H54 (cell line): ENCODE results near the gene TEX38.

Experiments
- DNase-seq: peaks from one replicate; pipeline ENCODE4 v3.0.0; 2011; ENCODE audit warnings: low spot score, mixed read lengths; ENCODE audit not compliant: insufficient read length
- FAIRE-seq: peaks from 3 replicates; lab custom pipeline; 2011; peaks lifted over from hg19 to GRCh38; lab: Jason Lieb, UNC
- POLR2A ChIP-seq: IDR thresholded peaks from 2 replicates; pipeline ENCODE4 v1.6.1; 2011; ENCODE audit warnings: low read depth, mild to moderate bottlenecking, low read length

Gene TEX38

DNA sequence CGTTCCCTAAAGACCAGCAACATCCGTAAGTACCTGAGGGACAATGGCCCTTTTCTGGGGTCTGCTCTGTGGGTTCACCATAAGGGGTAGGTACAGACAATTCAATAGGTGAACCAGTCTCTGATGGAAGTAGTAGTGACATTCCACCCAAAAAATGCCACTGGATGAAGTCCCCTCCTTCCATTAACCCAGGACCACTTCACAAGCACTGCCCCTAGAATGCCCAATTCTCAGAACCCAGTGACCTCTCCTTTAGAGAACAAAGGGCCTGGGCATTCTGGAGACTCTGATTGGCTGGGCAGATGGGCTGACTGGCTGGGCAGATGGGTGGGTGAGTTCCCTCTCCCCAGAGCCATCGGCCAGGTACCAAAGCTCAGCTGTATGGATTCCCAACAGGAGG, at the start of gene TEX38:
Gene TEX38 (plus strand): TSS at position 301 of the 400 bp plus-strand sequence. CDS start 81 bp downstream, at position 382.
- TF ChIP-seq POLR2A, result no peak
- FAIRE-seq (no peak), DNase-seq (no peak)

DNA sequence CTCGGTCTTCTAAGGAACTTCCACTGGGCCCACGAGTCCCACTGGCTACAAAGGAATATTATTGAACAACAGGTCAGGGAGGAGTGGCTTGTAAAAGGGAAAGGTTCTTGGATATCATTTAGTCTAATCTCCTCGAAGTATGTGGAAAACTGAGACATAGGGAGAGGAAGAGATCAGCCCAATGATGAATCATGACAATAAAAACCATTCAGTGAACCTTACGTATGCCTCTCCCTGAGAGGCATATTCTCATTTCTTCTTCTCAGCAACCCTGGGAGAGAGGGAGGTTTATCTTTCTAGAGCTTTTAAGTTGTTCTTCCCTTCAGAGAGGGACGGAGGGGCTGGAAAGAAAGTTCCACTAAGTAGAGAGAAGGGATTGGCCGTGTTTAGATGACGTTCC, 49.7 kb upstream of the TEX38 start:
- no peak for FAIRE-seq
- no peak for DNase-seq
- no peak for TF ChIP-seq POLR2A

DNA sequence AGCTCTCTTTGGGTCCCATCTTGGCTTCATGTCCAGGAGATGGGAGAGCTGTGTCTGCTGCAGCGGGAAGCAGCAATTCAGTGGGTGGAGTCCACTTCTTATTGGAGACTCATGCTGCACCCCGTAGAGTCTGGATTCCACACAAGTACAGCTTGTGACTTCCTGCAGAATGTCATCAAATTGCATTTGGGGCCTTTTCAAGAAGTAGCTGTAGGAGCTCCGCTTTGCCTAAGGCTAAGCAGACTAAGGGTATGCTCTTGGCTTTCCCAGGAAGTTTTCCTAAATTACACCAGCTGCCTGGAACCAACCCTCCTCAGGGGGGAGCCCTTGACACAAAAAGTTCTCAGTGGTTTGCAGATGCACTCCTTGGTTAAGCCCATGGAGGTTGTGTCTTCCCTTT, 49.3 kb upstream of the TEX38 start:
- FAIRE-seq (peak; percentile 75), DNase-seq (no peak)

DNA sequence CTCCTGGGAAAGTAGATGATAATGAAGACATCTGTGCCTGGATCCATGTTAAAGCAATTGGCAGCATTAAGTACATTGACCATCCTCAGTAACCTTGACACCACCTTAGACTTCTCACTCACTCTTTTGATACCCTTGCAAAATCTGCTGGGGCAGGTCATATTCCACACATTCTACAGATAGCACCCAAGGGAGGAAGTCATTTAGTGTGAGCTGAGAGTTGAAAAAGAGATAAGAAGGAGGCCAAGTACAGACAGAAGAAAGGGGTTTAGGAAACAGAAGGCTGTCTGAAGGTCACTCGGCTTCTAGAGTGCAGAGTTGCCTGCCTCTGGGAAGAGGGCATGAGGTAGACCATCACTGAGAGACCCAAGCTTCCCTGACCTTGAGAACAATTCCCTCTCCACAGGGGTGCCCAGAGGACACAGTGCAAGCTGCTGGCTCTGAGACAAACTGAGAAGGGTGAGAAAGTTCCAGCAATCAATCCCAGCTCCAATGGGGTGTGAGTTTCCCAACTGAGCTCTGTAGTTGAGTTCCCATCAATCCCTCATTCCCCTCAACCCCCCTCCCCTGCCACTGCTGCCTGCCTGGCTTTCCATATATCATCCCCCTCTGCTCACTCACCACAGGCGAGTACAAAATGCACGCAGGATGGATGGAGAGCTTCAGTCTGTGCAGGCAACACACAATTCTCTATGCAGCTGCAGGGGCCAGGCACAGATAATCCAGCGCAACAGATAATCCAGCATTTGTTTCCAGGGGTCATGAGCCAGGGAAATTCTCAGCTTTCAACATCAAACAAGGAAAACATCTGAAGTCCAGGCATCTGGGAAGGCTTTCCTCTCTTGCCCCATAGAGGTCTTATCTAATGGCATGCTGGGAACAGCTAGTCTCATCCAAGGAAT, 47.7 kb upstream of the TEX38 start:
- no peak for DNase-seq
- TF ChIP-seq POLR2A, result no peak
- FAIRE-seq, result no peak

More for the DNA sequence above, 49.3 kb upstream of the TEX38 start:
- no peak for TF ChIP-seq POLR2A

DNA sequence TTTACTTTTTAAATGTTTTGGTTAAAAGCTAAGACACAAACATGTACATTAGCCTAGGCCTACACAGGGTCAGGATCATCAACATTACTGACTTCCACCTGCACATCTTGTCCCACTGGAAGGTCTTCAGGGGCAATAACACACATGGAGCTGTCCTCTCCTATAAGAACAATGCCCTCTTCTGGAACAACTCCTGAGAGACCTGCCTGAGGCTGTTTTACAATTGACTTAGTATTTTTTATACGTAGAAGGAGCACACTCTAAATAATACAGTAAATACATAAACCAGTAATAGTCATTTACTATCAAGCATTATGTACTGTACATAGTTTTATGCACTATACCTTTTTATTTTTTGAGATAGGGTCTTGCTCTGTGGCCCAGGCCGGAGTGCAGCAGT, 40.9 kb upstream of the TEX38 start:
- no peak for FAIRE-seq
- TF ChIP-seq POLR2A, result no peak
- DNase-seq, result no peak

DNA sequence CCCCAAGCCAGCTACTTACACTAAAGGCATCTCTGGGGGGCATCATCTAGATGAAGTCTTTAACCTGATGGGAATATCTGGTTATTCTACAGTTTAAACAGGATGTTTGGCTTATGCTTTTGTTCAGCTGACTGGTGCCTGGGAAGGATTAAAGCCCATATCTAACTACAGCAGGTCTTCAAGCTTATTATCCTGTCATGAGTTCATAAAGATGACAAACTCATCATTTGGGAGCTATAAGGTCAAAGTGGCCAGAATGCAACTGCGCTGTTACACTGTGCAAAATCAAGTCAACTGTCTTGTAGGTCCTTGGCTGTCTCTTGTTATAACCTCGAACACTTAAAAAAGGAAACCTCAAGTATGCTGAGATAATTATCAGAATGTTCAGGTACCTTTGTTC, 36.4 kb upstream of the TEX38 start:
- FAIRE-seq (no peak), DNase-seq (no peak)
- TF ChIP-seq POLR2A, result no peak

DNA sequence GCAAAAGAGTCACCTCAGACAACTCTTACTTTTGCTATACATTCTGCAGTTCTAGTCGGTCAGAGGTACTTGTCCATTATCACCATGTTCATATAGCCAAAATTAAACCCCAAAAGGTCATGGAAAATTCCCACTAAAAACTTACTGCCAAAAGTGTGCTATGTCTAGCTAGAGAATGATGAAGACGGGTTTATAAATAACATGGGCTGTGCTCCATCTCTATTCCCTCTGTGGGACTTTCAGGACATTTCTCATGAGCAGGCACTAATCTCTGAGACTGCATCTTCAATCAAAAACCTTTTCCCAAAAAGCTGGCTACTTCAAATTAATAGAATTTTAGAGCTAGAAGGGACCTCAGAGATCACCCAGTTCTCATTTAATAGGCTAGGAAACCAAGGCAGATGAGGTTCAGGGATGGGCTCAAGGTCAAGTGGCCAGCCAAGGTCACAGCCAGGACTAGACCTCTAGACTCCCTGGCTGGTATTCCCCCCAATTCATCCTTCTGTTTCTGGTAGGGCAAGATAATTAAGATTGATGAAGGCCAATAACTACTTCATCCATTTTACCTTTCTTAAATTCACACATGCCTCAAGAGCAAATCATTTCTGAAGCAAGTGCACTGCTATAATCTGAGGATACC, 34.1 kb upstream of the TEX38 start:
- no peak for FAIRE-seq
- TF ChIP-seq POLR2A, result no peak
- DNase-seq, result no peak

DNA sequence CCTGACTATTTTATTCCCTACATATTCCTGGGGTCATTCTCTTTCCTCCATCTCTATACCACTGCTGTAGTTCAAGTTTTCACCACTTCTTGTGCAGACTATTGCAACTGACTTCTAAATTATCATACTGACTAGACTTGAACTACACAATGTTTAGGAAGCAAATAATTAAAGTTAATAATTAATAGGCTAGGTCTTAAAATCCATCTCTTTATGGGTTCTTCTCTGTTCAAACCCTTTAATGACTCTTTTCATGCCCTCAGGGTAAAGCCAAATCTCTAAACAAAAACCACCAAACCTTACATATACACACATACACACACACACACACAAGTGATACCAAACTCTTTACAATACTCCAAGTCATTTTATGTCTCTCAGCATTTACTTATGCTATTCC, 32.7 kb upstream of the TEX38 start:
- no peak for TF ChIP-seq POLR2A
- DNase-seq, result no peak
- FAIRE-seq, result no peak

DNA sequence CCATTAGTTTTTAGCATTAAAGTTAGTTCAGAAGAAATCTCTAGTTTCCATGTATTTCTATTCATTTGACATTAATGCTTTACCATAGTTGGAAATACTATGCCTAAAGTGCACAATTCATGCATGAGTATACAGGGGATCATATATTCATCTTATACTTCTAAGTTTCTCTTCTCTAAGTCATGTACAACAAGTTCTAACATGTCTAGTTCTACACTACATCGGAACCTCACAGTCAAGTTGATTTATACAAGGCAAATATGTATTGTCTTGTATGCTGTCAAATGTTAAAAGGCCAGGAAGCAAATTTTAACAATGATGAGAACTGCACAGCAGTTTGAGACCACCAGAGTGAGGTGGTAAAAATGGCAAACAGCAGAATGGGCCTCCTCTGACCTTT, 32.1 kb upstream of the TEX38 start:
- no peak for TF ChIP-seq POLR2A
- FAIRE-seq, result no peak
- DNase-seq, result no peak

DNA sequence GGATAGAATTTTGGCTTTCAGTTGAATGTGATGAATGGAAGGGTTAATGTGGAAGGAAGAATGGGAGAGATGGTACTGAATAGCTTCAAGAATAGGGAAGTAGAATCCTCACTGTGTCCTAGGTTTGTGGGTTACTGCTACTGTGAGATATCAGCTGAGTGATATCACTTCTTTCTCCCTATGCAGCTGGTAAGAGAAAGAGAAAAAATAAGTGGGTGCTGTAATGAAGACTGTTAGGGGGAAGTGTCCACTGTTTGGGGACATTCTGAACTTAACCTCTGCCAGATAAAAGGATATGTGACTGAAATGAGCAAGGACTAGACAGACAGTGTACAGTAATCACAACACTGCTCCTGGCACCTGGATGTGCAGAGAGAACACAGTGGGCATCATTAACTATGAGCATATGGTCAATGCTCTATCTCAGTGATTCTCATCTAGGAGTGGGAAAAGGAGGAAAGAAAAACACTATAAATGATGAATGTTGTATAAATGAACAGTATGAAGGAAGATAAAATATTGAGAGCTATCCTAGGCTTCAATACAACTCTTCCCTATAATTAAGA, 29.5 kb upstream of the TEX38 start:
- no peak for TF ChIP-seq POLR2A
- DNase-seq (no peak), FAIRE-seq (no peak)

DNA sequence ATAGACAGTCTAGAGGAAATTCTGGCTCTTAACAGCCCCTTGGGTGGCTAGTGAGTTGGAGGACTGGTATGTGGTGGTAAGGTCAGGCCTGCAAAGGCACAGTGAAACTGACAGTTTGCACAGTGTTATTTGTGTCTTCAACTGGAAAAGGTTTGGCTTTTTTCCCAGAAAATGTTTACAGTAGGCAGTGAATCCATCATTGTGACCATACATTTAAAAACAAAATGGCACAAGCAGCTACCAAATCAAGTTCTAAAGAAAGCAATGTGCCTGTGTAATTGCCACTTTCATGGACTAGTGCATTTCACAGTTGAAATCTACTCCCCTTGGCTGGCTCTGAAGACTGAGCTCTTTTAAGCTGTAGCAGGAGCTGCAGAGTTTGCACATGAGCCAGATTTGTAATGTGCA, 28.3 kb upstream of the TEX38 start:
- FAIRE-seq, result peak; percentile 100
- peak; percentile 52 for DNase-seq
- TF ChIP-seq POLR2A, result no peak

DNA sequence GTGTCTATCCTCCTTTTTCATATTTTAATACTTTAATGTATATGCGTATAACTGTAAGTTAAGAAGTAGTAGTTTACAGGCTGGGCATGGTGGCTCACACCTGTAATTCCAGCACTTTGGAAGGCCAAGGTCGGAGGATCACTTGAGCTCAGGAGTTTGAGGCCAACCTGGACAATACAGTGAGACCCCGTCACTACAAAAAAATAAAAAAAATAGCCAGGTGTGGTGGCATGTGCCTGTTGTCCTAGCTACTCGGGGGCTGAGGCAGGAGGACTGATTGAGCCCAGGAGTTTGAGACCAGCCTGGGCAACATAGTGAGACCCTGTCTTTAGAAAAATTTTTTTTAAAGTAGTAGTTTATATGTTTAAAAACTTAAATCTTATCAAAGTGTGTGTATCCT, 25.8 kb upstream of the TEX38 start:
- FAIRE-seq (no peak), DNase-seq (no peak)
- TF ChIP-seq POLR2A, result no peak

DNA sequence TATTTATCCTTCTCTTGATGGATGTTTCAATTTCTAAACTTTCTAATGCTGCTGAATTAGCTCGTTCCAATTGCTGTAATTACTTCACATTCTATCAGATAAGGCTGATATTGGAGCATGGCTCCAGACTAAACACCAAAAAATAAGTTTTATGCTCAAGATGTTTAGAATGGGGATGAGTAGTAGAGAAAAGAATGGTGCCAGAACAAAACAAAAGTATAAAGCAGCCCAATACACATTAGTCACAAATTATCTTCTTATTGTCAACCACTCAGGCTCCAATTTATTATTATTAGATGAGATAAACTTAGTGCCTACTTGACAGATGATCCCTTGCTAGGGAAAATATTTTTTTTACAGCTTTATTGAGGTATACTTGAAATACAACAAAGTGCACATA, 25.3 kb upstream of the TEX38 start:
- FAIRE-seq, result no peak
- TF ChIP-seq POLR2A, result no peak
- DNase-seq, result no peak

DNA sequence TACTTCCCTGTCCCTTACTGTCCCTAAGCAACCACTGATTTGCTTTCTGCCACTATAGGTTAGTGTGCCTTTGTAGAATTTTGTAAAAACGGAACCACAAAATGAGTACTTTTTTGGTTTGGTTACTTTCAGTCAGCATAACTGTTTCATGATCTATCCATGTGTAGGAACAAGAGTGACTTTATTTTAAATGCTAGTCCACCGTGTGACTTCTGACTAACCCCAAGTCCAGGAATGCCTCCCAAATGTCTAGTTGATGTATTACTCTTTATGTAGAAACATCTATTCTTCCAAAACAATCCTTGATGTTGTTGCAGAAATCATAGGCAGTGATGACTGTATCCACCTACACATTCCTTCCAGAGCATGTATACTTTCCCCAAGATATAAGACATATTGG, 24.8 kb upstream of the TEX38 start:
- DNase-seq (no peak), FAIRE-seq (peak; percentile 89)
- no peak for TF ChIP-seq POLR2A

DNA sequence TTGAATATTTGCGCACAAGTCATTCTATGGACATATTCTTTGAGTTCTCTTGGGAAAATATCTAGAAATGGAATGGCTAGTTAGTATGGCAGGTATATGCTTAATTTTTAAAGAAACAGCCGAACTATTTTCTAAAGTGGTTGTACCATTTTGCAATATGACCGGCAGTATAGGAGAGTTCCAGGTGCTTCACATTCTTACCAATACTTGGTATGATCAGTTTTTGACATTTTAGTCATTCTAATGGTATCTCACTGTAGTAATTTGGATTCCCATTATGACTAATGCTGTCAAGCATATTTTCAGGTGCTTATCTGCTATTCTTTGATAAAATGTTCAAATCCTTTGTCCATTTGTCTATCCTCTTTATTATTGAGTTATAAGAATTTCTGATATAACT, 24.0 kb upstream of the TEX38 start:
- TF ChIP-seq POLR2A, result no peak
- DNase-seq (no peak), FAIRE-seq (peak; percentile 53)
